ENCODE results near the gene NODAL. TPM values are rescaled to one million over a fixed set of nuclear protein-coding genes. Genes with fewer than 3 reads are reported as not detected.

Gene NODAL
- not detected in 2 replicates for polyA plus RNA-seq (2011; rRNA removed)
- not detected in 2 replicates for polyA plus RNA-seq (2012; cell fraction: cytosol; rRNA removed)
- polyA plus RNA-seq (2012; cell fraction: nucleus; rRNA removed): not detected in 2 replicates
- polyA plus RNA-seq (2017; fragmentation: RNase III; extraction: RNeasy Plus Mini Kit Qiagen cat#74134 plus additional on column Dnase treatment): not detected in 3 replicates
- not detected in 2 replicates for polyA minus RNA-seq (2011; rRNA and poly(A)+ RNA removed)

DNA sequence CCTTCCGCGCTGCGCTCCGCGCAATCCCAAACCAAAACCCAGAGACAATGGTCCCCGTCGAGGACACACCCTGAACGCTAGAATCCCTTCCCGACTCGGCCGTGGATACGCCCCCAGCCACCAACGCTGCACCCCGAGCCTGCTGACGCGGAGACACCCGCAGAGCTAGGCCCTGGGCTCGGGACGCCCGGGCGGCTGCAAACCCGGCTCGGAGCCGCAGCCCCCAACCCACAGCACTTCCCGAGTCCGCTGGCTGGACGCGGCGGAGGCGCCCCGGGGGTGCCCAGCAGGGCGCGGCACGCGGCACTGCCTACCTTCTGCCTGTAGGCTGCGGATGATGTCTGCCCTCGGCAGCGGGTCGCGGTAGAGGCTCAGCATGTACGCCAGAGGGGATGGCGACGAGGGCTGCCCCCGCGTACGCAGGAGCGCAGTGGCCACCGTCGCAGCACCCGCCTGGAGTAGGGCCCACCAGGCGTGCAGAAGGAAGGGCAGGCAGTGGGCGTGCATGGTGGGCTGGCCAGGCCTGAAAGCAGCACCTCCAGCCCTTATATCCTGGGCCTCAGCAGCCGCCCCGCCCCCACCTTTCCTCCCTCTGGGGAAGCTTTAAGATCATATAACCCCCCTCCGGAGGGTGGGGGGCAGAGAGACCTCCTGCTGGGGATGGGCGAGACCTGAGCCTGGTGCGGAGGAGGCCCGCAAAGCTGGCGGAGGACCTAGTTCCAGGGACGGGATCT is at the start of gene NODAL:
NODAL (minus strand) TSS at position 521 of the 734 bp plus-strand sequence; CDS start at position 507, 14 bp downstream.
- ChIA-PET POLR2A (no interaction called here), CTCF (interaction anchor here (2.0 kb wide), 1 partner anchor 21 kb away, joined by 10 read pairs; no protein-coding TSS in a partner anchor)
- Histone ChIP-seq H3K4me3 (no peak within 1 kb of the TSS), H3K9me3 (no peaks in the 10 kb centered on the region), H3K4me2 (no peak within 1 kb of the TSS), H3K4me1 (no peaks in the 10 kb centered on the region), H3K27ac (no peak within 1 kb of the TSS)
- no peak; a peak in 1 of 6 replicates for ATAC-seq
- FAIRE-seq: no peak
- 74% methylated on average over 41 of the region's 60 CpGs for WGBS (ENCODE audit: missing lambda C conversion rate)
- no peak for DNase-seq (ENCODE audit: low read depth in 1 of 2, low spot score in 1 of 2)
- TF ChIP-seq NFE2L2 (conservative IDR thresholded peaks at IDR 0.05; ENCODE audit: low read length) (no peak), RCOR1 (IDR thresholded peaks at IDR 0.05; ENCODE audit: low read depth, low read length) (no peak), POLR2AphosphoS2 (conservative IDR thresholded peaks at IDR 0.05; ENCODE audit: low read length) (no peak), HEYL (CRISPR knock-in tag; IDR thresholded peaks at IDR 0.05) (no peak), HOXB5 (CRISPR knock-in tag; IDR thresholded peaks at IDR 0.05) (no peak), HOXA7 (CRISPR knock-in tag; IDR thresholded peaks at IDR 0.05) (no peak), TFCP2L1 (CRISPR knock-in tag; IDR thresholded peaks at IDR 0.05) (no peak), RNF2 (IDR thresholded peaks at IDR 0.05; ENCODE audit: borderline replicate concordance, low read depth) (no peak), RAD21 (conservative IDR thresholded peaks at IDR 0.05 in 1 of 2, IDR thresholded peaks at IDR 0.05 in 1 of 2) (no peak), GATA3 (IDR thresholded peaks at IDR 0.05; ENCODE audit: borderline replicate concordance) (no peak), PHF8 (IDR thresholded peaks at IDR 0.05; ENCODE audit: borderline replicate concordance, low read depth) (no peak), RFX5 (IDR thresholded peaks at IDR 0.05) (no peak), CBX2 (IDR thresholded peaks at IDR 0.05; ENCODE audit: borderline replicate concordance, low read depth) (no peak)
- TF ChIP-seq, protein P1, sequence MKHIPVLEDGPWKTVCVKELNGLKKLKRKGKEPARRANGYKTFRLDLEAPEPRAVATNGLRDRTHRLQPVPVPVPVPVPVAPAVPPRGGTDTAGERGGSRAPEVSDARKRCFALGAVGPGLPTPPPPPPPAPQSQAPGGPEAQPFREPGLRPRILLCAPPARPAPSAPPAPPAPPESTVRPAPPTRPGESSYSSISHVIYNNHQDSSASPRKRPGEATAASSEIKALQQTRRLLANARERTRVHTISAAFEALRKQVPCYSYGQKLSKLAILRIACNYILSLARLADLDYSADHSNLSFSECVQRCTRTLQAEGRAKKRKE (CRISPR knock-in tag; IDR thresholded peaks at IDR 0.05; ENCODE audit: low read depth): no peak
- TF ChIP-seq, protein P2, sequence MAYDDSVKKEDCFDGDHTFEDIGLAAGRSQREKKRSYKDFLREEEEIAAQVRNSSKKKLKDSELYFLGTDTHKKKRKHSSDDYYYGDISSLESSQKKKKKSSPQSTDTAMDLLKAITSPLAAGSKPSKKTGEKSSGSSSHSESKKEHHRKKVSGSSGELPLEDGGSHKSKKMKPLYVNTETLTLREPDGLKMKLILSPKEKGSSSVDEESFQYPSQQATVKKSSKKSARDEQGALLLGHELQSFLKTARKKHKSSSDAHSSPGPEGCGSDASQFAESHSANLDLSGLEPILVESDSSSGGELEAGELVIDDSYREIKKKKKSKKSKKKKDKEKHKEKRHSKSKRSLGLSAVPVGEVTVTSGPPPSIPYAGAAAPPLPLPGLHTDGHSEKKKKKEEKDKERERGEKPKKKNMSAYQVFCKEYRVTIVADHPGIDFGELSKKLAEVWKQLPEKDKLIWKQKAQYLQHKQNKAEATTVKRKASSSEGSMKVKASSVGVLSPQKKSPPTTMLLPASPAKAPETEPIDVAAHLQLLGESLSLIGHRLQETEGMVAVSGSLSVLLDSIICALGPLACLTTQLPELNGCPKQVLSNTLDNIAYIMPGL (CRISPR knock-in tag; IDR thresholded peaks at IDR 0.05; ENCODE audit: borderline replicate concordance): no peak
- TF ChIP-seq, protein P3, sequence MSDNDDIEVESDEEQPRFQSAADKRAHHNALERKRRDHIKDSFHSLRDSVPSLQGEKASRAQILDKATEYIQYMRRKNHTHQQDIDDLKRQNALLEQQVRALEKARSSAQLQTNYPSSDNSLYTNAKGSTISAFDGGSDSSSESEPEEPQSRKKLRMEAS (IDR thresholded peaks at IDR 0.05): no peak
- TF ChIP-seq, protein P4, sequence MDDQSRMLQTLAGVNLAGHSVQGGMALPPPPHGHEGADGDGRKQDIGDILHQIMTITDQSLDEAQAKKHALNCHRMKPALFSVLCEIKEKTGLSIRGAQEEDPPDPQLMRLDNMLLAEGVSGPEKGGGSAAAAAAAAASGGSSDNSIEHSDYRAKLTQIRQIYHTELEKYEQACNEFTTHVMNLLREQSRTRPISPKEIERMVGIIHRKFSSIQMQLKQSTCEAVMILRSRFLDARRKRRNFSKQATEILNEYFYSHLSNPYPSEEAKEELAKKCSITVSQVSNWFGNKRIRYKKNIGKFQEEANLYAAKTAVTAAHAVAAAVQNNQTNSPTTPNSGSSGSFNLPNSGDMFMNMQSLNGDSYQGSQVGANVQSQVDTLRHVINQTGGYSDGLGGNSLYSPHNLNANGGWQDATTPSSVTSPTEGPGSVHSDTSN (IDR thresholded peaks at IDR 0.05): no peak

DNA sequence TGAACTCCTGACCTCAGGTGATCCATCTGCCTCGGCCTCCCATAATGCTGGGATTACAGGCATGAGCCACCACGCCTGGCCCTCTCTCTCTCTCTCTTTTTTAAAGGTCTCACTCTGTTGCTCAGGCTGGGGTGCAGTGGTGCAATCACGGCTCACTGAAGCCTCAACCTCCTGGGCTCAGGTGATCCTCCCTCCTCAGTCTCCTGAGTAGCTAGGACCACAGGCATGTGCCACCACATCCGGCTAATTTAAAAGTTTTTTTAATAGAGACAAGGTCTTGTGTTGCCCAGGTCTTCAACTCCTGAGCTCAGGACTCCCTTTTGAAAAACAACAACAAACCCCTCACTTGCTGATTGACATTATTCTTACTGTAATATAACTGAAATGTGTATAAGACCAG is 48.7 kb upstream of the NODAL start:
- no peak for DNase-seq (ENCODE audit: low read depth in 1 of 2, low spot score in 1 of 2)
- no peak overlapping the region for H3K4me3 ChIP-seq
- no peaks in the 10 kb centered on the region for H3K9me3 ChIP-seq
- no peak for FAIRE-seq
- no peak for ATAC-seq
- no peak overlapping the region for H3K27ac ChIP-seq
- no peak overlapping the region for H3K4me2 ChIP-seq
- WGBS (ENCODE audit: missing lambda C conversion rate): 88% methylated on average over 4 of the region's 4 CpGs
- H3K4me1 ChIP-seq: no peaks in the 10 kb centered on the region
- CTCF ChIA-PET: interaction anchor here (1.2 to 3.0 kb wide), 4 partner anchors 9 to 125 kb away, joined by 3 to 8 read pairs (median 4); no protein-coding TSS in a partner anchor
- POLR2A ChIA-PET: no interaction called here
- TF ChIP-seq HEYL (CRISPR knock-in tag; IDR thresholded peaks at IDR 0.05): no peak
- TF ChIP-seq JUN (IDR thresholded peaks at IDR 0.05): no peak
- no peak for TF ChIP-seq PHF8 (IDR thresholded peaks at IDR 0.05; ENCODE audit: borderline replicate concordance, low read depth)
- no peak for TF ChIP-seq JUNB (IDR thresholded peaks at IDR 0.05)

Data from A549 (cell line).